Mammary epithelial cell (primary cell): Measurements from ENCODE around the gene TEX19.

Source experiments
- CTCF ChIP-seq, 2 donors: IDR thresholded peaks in 1 of 2; conservative IDR thresholded peaks in 1 of 2; 2 replicates each; pipeline ENCODE4 v1.5.1; 2011 to 2012; ENCODE audit warnings: inconsistent platforms in 2 of 2, low read length in 2 of 2, mild to moderate bottlenecking in 2 of 2, control low read depth in 1 of 2, low read depth in 1 of 2; ENCODE audit not compliant: insufficient read depth in 1 of 2; ENCODE audit errors: extremely low read depth in 1 of 2
- EZH2 ChIP-seq: IDR thresholded peaks from 2 replicates; pipeline ENCODE4 v1.6.1; 2012; ENCODE audit warnings: low read length, inconsistent platforms, borderline replicate concordance

GRCh38 chr17:82378741-82379021, 19.6 kb downstream of the TEX19 start:
- TF ChIP-seq CTCF (conservative IDR thresholded peaks at IDR 0.05 in 1 of 2, IDR thresholded peaks at IDR 0.05 in 1 of 2; ENCODE audit: extremely low read depth in 1 of 2, insufficient read depth in 1 of 2, low read depth in 1 of 2, low read length in 2 of 2) (no peak), EZH2 (no peak)
